ENCODE measurements around the gene TOX2.

TOX2 gene

DNA sequence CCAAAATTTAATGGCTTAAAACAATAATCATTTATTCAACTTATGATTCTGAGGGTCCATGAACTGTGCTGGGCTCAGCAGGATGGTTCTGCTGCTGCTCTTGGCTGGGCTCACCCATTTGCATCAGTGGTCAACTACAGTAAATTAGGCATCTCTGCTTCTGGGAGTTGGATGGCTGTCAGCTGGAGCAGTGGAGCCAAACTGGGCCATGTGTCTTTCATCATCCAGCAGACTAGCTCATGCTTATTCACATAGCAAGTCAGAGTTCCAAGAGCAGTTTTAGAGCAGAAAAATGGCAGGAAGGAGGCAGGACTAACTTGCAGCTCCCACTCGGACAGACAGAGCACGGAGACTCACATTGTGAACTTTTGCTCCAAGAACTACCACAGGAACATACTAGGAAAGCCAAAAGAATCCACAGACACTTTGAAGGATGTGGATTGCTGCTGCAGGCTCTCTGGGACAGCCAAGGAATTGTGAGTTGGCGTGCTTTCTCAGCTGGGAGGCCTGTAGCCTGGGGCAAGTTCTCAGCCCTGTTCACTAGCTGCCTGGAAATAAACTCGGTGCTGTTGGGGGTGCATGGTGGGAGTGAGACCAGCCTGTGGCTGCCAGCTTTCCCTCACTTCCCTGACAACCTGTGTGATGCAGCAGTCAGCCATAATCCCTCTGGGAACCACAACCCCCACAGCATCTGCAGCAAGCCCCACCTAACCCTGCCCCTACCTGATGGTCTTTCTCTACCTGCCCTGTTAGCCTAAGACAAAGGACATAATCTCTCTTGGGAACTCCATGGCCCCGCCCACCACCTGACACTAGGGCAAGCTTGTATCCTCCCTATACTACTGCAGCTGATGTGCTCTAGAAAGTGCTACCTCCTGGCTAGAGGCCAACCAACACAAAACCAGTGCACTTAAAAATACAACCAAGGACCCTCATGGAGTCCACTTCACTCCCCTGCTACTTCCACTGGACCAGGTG lies 143.3 kb downstream of the TOX2 start:
- intact Hi-C loops (cut with DNase I), result no loop called here
- peak in 2 of 42 donors; percentile 25 to 31 for DNase-seq

DNA sequence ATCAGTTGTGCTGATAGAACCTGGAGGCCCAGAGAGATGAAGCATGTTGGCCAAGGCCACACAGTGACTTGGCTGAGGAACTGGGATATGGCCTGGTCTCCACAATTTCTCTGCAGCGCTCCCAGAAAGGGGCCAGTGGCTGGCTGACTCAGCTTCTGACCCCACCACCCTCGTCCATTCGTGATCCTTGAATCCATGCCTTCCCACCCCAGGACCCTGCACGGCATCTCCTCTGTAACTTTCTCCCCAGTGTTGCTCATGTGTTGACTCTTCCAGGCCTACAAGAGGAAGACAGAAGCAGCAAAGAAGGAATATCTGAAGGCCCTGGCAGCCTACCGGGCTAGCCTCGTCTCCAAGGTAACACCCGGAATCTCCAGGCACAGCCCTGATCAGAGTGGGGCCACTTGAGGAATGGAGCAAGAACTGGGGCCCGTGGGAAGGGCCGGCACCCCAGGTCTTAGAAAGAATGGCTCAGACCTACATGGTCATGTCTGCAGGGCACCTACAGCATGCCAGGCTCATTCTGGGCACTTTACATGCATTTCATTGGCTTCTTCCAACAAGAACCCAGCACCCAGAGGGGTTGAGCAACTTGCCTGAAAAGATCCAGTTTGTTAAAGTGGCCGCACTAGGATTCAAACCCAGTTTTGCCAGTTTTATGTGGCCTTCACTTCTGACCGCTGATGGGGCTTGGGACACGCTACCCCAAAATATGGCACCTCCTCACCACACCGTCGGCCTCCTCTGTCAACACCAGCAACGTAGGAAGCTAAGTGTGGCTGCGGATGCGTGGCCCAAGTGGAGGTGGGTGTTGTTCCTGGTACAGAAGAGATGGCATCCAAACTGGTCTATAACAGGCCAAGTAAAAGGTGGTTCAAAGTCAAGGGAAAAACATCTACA lies 150.1 kb downstream of the TOX2 start:
- intact Hi-C loops (cut with DNase I), result no loop called here
- DNase-seq, result peak in 6 of 42 donors; percentile 5 to 30 (median 11)

DNA sequence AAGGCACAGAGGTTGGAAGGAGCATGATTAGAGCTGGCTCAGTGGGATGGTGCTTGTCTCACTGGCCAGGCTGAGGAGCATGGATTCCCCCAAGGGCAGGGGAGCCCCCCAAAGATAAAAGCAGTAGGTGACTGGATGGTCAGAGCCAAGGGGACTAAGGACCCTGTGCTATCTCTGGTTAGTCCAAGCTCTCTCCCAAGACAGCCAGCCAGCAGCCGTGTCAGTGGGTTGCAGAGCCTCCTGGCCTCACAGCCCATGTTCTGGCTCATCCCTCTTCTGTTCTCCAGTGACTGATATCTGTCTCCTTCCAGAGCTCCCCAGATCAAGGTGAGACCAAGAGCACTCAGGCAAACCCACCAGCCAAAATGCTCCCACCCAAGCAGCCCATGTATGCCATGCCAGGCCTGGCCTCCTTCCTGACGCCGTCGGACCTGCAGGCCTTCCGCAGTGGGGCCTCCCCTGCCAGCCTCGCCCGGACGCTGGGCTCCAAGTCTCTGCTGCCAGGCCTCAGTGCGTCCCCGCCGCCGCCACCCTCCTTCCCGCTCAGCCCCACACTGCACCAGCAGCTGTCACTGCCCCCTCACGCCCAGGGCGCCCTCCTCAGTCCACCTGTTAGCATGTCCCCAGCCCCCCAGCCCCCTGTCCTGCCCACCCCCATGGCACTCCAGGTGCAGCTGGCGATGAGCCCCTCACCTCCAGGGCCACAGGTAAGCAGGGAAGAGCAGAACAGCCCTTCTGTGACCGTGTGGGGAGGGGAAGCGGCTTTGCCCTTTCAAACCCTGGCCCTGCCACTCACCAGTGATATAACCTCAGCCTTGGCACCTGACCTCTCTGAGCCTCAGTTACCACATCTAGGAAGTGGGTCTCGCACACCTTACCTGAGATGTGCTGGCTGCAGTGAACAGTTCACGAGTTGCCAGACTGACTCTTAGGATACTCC lies 151.0 kb downstream of the TOX2 start:
- intact Hi-C loops (cut with DNase I), result no loop called here

DNA sequence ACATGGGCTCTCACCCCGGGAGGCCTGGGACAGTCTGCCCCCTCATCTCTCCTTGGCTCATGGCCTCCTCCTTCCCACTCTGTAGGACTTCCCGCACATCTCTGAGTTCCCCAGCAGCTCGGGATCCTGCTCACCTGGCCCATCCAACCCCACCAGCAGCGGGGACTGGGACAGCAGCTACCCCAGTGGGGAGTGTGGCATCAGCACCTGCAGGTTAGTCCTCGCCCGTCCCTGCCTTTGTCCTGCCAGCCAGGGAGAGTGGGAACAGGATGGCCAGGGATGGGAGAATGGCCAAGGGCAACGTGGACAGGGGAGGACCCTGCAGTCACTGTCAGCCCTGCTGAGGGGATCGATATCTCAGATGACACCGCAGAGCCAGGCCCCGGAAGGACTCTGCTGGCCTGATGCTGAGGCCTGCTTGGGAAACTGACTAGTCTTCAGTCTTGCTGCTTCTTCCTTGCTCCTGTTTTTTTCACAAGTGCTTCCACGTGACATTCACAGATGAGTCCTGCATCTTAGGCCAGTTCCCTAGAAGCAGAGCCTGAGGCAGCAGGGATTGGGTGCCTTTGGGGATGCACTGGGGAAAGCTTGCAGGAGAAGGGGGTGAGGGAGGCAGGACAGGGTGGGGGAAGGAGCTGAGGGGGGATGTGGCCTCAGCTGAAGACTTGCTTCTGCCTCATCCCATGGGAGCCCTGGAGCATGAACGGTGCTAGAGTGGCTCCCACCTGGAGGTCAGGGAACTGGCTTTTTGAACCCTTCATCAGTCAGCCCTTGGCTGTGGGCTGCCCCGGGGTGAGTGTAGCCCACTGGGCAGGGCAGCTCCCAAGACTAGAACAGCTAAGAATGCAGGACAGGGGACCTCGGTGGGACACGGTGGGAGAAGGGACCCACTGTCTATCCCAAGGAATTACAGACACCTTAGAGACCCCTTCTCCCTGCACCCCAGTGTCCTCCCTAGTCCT lies 152.3 kb downstream of the TOX2 start:
- DNase-seq, result peak in 5 of 42 donors; percentile 12 to 36 (median 32)
- intact Hi-C loops (cut with DNase I), result no loop called here

More for the DNA sequence above, 151.0 kb downstream of the TOX2 start:
- peak in 6 of 42 donors; percentile 2 to 33 (median 17) for DNase-seq

DNA sequence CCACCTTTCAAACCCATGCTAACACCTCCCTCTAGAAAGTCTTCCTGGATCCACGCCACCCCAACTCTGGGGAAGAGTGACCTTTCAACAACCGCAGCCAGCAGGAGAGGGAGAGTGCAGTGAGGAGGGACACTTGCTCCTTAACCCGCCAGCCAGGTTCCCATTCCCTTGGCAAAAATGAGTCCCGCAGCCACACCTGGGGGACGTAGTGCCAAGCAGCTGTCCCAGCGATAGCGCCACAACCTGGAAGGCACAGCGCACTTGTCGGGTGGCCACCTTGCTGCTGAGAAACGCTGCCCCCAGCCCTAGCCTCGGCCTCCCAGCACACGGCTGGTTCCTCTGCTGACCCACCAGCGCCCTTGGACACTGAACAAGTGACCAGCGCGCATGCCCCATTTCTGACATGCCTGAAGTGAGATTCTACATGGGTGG lies 153.0 kb downstream of the TOX2 start:
- peak in 5 of 42 donors; percentile 10 to 32 (median 27) for DNase-seq
- intact Hi-C loops (cut with DNase I), result no loop called here

DNA sequence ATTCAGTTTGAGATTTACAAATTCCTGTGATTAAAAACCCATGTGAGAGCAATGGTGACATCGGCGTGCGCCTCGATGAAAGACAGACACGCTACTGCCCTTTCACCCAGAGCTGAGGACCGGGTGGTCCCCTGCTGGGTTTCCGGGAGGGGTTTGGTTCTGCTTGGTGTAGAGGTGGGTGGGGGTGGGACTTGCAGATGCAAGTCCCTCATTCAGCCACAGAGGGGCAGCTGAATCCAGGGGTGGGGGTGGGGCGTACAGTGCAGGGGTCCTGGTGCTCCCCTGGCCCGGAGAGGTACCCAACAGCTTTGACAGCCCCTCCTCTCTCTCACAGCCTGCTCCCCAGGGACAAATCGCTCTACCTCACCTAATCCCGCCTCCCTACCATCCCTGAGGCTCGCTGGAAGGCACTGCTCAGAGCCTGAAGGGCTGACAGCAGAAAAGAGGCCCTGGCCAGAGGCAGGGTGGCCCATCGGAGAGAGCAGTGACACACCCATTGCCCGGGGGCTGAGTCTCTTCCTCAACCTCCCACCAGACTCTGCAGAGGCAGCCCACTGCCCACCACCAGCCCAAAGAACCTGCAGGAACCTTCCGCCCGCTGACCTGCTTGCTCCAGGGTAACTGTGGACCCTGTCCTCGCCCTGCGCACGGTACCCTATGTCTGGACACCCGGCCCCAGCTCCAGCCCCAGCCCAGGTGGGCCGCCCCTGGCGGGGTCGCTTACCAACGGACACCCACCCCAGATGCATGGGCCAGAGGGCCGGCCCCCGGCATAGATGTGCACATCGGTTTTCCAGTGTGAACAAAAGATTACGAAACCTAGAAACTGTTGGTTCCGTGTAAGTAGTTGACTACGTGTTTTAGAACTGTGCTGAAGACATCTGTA lies 153.9 kb downstream of the TOX2 start:
- intact Hi-C loops (cut with DNase I), result no loop called here
- DNase-seq, result peak in 5 of 42 donors; percentile 16 to 39 (median 27)

DNA sequence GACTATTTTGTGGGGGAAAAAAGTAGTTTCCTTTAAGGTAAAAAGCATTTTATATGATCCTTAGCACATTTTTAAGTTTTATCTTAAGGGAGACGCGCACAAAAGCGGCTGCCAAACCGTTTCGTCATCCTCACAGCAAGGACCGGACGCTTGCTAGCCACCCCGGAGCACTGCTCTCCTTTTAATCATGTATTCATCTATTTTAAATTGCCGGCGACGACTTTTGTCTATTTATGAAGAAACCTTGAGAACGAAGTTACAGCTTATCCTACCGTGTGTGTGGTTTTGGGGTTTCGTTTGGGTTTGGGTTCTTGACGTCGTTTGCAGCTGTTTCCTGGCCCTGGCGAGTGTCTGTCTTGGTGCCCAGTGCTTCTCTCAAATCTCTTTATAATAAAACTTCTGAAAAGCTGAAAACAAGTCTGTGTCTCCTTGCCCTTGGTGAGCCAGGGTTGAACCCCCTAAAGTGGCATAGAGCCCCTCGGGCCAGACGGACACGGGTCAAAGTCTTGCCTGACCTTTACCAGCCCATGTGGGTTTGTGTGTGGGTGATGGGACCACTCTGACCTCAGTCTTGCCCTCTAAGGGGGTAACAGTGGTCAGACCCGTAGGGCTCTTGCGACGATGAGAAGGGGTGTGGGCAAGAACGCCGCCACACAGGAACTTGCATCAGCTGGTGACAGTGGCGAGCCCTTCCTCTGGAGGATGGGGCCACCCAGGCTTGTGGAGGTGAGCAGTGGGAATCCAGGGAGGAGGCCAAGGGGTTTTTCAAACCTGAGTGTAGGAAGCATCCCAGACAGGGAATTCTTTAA lies 154.8 kb downstream of the TOX2 start:
- DNase-seq, result peak in 6 of 42 donors; percentile 15 to 40 (median 34)
- intact Hi-C loops (cut with DNase I), result no loop called here

DNA sequence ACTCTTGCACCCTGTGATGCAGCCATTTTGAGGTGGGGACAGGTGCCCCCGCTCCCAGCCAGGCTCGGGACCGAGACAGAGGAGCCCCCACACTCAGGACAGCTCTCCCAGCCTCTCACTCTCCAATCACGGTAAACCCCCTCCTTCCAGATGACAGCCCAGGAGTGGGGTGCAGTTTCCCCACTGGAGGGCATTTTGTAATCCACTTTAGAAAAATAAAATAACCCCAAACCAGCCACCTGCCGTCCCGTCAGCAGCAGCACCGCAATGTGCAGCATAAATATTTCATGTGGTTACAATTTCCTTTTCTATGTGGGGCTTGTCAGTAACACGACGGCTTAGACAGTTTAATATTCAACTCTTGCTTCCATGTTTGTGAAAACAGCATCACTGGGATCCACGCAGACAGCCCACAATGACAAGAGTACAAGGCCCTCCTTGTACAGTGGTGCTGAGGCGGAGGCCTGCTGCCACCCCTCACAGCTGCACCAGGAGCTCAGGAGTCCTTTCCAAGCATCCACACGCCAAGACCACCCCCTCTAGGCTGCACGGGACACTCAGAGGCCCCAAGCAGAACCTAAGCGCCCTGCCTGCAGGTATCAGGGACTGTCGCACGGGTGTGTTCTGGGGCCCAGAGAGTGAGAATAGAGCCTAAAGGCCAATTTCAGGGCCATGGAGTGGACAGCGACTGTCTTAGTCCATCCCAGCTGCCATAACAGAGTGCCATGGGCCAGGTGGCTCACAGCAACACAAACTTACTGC lies 155.7 kb downstream of the TOX2 start:
- peak in 24 of 42 donors; percentile 19 to 62 (median 43) for DNase-seq

DNA sequence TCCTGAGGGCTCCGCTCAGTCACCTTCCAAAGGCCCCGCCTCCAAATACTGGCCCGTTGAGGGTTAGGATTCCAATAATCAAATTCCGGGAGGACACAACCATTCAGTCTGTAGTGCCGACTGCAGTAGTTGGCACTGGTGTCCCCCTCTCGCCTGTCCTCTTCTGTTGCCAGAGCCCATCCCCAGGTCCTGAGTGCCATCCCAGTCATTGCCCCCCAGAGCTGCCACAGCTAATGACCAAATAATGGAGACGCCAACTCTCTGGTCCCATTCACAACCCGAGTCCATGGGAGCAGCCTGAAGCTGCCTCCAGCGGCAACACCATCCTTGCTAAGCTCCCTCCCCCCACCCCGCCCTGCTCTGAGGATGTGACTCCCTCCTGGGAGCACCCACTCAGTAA lies 156.4 kb downstream of the TOX2 start:
- intact Hi-C loops (cut with DNase I), result no loop called here

More for the DNA sequence above, 155.7 kb downstream of the TOX2 start:
- intact Hi-C loops (cut with DNase I), result no loop called here

DNA sequence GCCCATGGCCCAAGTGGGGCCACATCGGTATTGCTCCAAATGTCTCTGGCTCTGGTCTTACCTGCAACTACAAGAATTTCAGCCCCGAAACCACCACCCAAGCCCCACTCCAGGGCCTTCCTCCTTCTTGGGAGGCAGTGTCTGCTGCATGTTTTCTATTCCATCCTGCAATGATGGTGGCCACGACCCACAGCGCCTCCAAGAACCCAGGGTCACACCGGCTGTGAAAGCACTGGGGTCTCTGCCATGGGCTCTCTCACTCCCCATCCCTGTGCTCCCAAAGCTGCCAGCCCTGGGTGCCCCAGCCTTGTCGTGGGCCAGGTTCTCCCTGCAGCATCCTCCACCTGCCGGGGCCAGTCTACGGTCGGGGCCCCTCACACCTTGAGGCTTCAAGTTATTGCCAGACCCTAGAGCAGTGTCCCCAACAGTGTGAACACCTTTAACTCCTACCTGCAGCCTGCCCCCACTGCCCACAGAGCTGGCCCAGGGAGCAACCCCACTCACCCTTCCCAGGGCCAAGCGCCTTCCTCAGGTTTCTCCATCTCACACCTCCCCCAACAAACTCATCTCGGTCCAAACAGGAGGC lies 157.0 kb downstream of the TOX2 start:
- DNase-seq, result peak in 6 of 42 donors; percentile 6 to 34 (median 30)
- intact Hi-C loops (cut with DNase I), result no loop called here

More for the DNA sequence above, 156.4 kb downstream of the TOX2 start:
- peak in 3 of 42 donors; percentile 20 to 26 (median 22) for DNase-seq

DNA sequence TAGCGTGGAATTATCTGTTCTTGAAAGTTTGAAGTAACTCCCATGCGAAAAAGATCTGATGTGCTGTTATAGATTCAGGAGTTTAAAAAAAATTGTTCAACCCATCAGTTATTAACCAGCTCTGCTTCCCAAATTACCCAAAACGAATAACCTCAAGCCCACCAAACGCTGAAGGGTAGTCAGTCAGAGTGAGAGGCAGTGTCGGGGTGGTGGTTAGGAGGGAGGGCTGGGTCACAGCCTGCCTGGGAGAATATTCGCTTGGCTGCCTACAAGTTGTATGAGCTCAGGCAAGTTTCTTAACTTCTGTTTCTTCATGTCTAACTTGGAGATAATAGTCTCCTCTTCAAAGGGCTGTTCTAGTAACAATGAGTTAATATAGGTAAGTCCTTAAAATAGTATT lies 157.7 kb downstream of the TOX2 start:
- intact Hi-C loops (cut with DNase I), result no loop called here
- peak in 2 of 42 donors; percentile 10 to 29 for DNase-seq

DNA sequence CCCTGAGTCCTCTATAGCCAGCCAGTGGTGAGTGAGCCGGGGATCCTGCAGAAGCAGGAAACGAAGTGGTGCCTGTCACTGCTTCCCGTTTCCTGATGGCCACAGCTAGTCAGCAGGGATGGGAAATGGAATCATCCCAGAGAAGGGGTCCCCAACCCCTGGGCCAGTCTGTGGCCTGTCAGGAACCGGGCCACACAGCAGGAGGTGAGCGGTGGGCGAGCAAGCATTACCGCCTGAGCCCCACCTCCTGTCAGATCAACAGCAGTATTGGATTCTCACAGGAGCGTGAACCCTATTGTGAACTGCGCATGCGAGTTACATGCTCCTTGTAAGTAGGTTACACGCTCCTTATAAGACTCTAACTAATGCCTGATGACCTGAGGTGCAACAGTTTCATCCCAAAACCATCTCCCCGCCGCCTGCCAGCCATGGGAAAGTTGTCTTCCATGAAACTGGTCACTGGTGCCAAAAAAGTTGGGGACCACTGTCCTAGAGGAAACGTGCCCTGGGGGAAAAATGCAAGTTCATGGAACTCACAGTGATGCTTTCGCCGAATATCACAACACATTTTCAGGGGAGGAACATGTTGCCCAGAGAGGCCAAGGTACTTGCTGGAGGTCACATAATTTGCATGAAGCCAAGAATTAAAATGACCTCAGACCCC lies 158.5 kb downstream of the TOX2 start:
- peak in 6 of 42 donors; percentile 12 to 32 (median 24) for DNase-seq
- intact Hi-C loops (cut with DNase I), result no loop called here

DNA sequence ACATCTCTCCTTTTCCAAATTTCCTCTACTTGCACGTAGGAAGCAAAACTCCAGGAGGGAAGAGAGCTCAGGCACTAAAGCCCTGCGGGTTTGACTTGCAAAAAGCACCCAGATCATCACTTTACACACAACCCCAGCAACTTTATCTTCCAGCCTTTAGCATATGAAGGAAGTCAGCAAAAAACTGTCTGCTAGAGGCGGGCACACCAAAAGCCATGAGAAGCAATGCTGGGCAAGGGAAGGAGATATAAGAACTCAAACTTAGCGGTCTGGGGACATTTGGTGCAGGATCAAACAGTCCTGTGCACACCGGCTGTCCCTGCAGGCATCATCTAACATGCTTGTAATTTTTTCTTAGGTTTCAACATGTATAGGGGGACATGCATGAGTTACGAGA lies 159.0 kb downstream of the TOX2 start:
- intact Hi-C loops (cut with DNase I), result no loop called here
- DNase-seq, result peak in 2 of 42 donors; percentile 17
